Measurements from ENCODE around the gene MRPL32.

Gene MRPL32

DNA sequence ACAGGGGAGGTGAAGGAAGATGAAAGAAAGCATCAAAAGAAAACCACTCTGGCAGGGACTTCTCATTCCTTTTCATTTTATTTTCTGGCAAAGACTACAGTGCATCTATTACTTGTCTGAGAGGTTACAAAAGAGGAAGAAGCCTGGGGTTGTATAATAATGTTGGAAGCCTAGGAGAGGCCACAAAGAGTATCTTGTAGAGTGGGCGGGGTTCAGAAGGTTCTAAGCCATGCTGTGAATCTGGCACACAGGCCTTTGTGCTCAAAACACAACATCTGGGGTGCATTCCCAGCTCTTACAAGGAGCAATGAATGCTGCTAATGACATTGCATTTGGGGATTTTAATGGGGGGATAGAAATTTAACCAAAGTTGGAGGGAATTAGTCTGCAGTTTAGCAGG lies 49.4 kb downstream of the MRPL32 start:
- no peak overlapping the region for H3K4me3 ChIP-seq (ENCODE audit: control insufficient read depth, low read depth, low read length)
- DNase-seq (ENCODE audit: low read depth): no peak

DNA sequence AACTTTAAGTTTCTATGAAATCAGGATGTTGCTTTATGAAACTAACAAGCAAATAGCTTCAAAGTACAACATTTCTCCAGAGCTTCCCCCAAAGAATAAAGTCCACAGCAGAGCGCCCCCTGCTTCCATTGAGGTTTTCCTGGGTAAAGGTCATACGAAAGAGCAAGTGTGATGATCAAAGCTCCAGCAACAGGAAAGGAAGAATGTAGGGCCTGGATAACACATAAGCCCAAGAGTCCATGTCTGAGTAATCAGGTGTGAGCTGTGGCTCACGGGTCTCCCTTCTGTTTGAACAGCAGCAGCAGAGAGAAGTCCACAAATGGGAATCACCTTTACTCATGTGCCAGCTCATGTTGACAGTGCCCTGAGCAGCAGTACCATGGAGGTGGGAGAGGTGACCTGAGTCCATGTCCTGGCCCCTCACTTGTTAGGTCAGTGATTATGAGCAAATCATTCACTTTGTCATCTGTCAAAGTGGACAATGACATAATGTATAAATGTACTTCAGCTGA lies 50.5 kb downstream of the MRPL32 start:
- H3K4me3 ChIP-seq (ENCODE audit: control insufficient read depth, low read depth, low read length): no peak overlapping the region
- no peak for DNase-seq (ENCODE audit: low read depth)
- TF ChIP-seq, protein P1, sequence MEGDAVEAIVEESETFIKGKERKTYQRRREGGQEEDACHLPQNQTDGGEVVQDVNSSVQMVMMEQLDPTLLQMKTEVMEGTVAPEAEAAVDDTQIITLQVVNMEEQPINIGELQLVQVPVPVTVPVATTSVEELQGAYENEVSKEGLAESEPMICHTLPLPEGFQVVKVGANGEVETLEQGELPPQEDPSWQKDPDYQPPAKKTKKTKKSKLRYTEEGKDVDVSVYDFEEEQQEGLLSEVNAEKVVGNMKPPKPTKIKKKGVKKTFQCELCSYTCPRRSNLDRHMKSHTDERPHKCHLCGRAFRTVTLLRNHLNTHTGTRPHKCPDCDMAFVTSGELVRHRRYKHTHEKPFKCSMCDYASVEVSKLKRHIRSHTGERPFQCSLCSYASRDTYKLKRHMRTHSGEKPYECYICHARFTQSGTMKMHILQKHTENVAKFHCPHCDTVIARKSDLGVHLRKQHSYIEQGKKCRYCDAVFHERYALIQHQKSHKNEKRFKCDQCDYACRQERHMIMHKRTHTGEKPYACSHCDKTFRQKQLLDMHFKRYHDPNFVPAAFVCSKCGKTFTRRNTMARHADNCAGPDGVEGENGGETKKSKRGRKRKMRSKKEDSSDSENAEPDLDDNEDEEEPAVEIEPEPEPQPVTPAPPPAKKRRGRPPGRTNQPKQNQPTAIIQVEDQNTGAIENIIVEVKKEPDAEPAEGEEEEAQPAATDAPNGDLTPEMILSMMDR (IDR thresholded peaks at IDR 0.05; ENCODE audit: control insufficient read depth, insufficient read depth, low read depth, low read length, missing control alignments): no peak

More for the DNA sequence above, 49.4 kb downstream of the MRPL32 start:
- TF ChIP-seq, protein P1 (IDR thresholded peaks at IDR 0.05; ENCODE audit: control insufficient read depth, insufficient read depth, low read depth, low read length, missing control alignments): no peak

DNA sequence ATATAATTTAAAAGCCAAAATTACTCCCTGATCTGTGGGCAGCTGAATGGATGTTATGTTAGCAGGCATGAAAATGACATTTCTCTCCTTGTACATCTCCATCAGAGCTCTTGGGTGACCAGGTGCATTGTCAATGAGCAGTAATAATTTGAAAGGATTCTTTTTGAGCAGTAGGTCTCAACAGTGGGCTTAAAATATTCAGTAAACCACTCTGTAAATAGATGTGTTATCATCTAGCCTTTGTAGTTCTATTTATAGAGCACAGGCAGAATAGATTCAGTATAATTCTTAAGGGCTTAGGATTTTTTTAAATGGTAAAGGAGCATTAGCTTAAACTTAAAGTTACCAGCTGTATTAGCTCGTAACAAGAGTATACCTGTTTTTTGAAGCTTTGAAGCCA lies 52.0 kb downstream of the MRPL32 start:
- TF ChIP-seq, protein P1 (IDR thresholded peaks at IDR 0.05; ENCODE audit: control insufficient read depth, insufficient read depth, low read depth, low read length, missing control alignments): no peak
- DNase-seq (ENCODE audit: low read depth): no peak
- no peak overlapping the region for H3K4me3 ChIP-seq (ENCODE audit: control insufficient read depth, low read depth, low read length)

DNA sequence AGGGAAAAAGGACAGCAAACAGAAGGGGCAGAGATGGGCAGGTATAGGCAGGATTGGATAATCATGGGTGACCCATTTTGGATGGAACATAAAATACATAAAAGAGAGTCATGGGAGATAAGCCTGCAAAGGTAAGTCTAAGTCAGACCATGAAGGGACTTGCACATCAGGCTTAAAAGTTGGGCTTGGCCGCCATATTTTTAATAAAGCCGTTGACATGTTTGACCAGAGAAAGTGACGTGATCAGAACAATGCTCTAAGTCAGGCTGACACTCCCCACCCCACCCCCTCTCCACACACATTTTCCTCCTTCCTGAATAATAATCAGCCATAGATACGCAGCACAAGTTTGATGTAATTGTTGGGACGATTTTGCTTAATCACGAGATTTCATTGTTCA lies 54.0 kb downstream of the MRPL32 start:
- TF ChIP-seq, protein P1 (IDR thresholded peaks at IDR 0.05; ENCODE audit: control insufficient read depth, insufficient read depth, low read depth, low read length, missing control alignments): no peak
- DNase-seq (ENCODE audit: low read depth): no peak
- no peak overlapping the region for H3K4me3 ChIP-seq (ENCODE audit: control insufficient read depth, low read depth, low read length)

DNA sequence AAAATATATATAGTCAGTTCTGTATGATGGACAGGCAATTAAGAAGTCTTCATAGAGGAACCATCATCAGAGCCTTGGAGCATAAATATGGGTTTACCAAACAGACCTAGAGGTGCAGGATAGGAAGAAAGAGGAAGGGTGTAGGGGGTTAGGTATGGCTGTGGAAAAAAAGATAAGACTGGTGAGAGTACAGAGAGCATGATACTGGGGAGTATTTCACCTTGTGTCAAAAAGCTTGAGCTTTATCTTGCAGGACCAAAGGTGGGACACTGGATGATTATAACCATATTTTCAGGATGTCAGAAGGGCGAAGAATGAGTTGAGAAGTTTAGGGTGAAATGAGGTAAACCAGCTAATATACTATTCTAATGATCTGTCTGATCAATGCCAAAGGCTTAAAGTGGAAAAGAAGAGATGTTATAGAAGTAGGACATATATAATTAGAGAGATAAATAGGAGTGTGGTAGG lies 54.6 kb downstream of the MRPL32 start:
- TF ChIP-seq, protein P1 (IDR thresholded peaks at IDR 0.05; ENCODE audit: control insufficient read depth, insufficient read depth, low read depth, low read length, missing control alignments): no peak
- DNase-seq (ENCODE audit: low read depth): no peak
- no peak overlapping the region for H3K4me3 ChIP-seq (ENCODE audit: control insufficient read depth, low read depth, low read length)

Measured in AG09309 (cell line).